NB4 (cell line): ENCODE data around the gene PYGM.

Experiments
- CTCF ChIP-seq: IDR thresholded peaks from one replicate; pipeline ENCODE4 v1.5.1; 2012; ENCODE audit warnings: low read depth, low read length
- POLR2A ChIP-seq: IDR thresholded peaks from 2 replicates; pipeline ENCODE4 v1.6.1; 2011; ENCODE audit warnings: mild to moderate bottlenecking; ENCODE audit not compliant: insufficient read length; ENCODE audit errors: extremely low read depth

GRCh38 chr11:64710418-64711137 lies 49.2 kb downstream of the PYGM start:
- TF ChIP-seq CTCF (no peak), POLR2A (no peak)
